Measurements from ENCODE around the gene BIRC3. TPM values are rescaled to one million over a fixed set of nuclear protein-coding genes. Genes with fewer than 3 reads are reported as not detected.
"Not testable (repeated sequence)": the region's sequence is repeated elsewhere in the genome, so short reads cannot be mapped to it uniquely, and the experiment has no call there.

BIRC3 gene
- total RNA-seq, 1 experiment from 2014 or later, result 12.6 TPM

- in situ Hi-C loops (cut with HindIII; ENCODE audit: low pct_unique_long_range_greater_than_20kb, low sequenced_read_pairs), result no loop called here
- no peak for DNase-seq (ENCODE audit: low read depth)
Observed at GRCh38 chr11:102292933-102293332, 24.4 kb upstream of the BIRC3 start.

- in situ Hi-C loops (cut with HindIII; ENCODE audit: low pct_unique_long_range_greater_than_20kb, low sequenced_read_pairs), result no loop called here
Observed at GRCh38 chr11:102293873-102294601, 23.2 kb upstream of the BIRC3 start.

GRCh38 chr11:102295045-102295444 is 22.2 kb upstream of the BIRC3 start:
- no peak for DNase-seq (ENCODE audit: low read depth)
- in situ Hi-C loops (cut with HindIII; ENCODE audit: low pct_unique_long_range_greater_than_20kb, low sequenced_read_pairs), result no loop called here

More at GRCh38 chr11:102293873-102294601, 23.2 kb upstream of the BIRC3 start:
- DNase-seq (ENCODE audit: low read depth), result no peak

- DNase-seq (ENCODE audit: low read depth); in situ Hi-C loops (cut with HindIII; ENCODE audit: low pct_unique_long_range_greater_than_20kb, low sequenced_read_pairs): not testable (repeated sequence)
Observed at GRCh38 chr11:102296757-102297156, 20.5 kb upstream of the BIRC3 start.

GRCh38 chr11:102300837-102301236 is 16.4 kb upstream of the BIRC3 start:
- in situ Hi-C loops (cut with HindIII; ENCODE audit: low pct_unique_long_range_greater_than_20kb, low sequenced_read_pairs); DNase-seq (ENCODE audit: low read depth): not testable (repeated sequence)

GRCh38 chr11:102302241-102302640 is 15.0 kb upstream of the BIRC3 start:
- in situ Hi-C loops (cut with HindIII; ENCODE audit: low pct_unique_long_range_greater_than_20kb, low sequenced_read_pairs), result no loop called here

GRCh38 chr11:102304686-102305085 is 12.6 kb upstream of the BIRC3 start:
- in situ Hi-C loops (cut with HindIII; ENCODE audit: low pct_unique_long_range_greater_than_20kb, low sequenced_read_pairs), result no loop called here
- no peak for DNase-seq (ENCODE audit: low read depth)

More at GRCh38 chr11:102302241-102302640, 15.0 kb upstream of the BIRC3 start:
- DNase-seq (ENCODE audit: low read depth), result no peak

GRCh38 chr11:102305352-102306047 is 11.8 kb upstream of the BIRC3 start:
- in situ Hi-C loops (cut with HindIII; ENCODE audit: low pct_unique_long_range_greater_than_20kb, low sequenced_read_pairs), result no loop called here
- no peak for DNase-seq (ENCODE audit: low read depth)

- in situ Hi-C loops (cut with HindIII; ENCODE audit: low pct_unique_long_range_greater_than_20kb, low sequenced_read_pairs), result no loop called here
- peak; percentile 61 for DNase-seq (ENCODE audit: low read depth)
Observed at GRCh38 chr11:102306048-102306597, 11.2 kb upstream of the BIRC3 start.

- in situ Hi-C loops (cut with HindIII; ENCODE audit: low pct_unique_long_range_greater_than_20kb, low sequenced_read_pairs), result no loop called here
- no peak for DNase-seq (ENCODE audit: low read depth)
Observed at GRCh38 chr11:102306817-102307726, 10.2 kb upstream of the BIRC3 start.

- in situ Hi-C loops (cut with HindIII; ENCODE audit: low pct_unique_long_range_greater_than_20kb, low sequenced_read_pairs), result no loop called here
- DNase-seq (ENCODE audit: low read depth), result no peak
Observed at GRCh38 chr11:102307727-102308038, 9.6 kb upstream of the BIRC3 start.

- in situ Hi-C loops (cut with HindIII; ENCODE audit: low pct_unique_long_range_greater_than_20kb, low sequenced_read_pairs), result no loop called here
- no peak for DNase-seq (ENCODE audit: low read depth)
Observed at GRCh38 chr11:102309621-102310541, 7.4 kb upstream of the BIRC3 start.

- in situ Hi-C loops (cut with HindIII; ENCODE audit: low pct_unique_long_range_greater_than_20kb, low sequenced_read_pairs), result no loop called here
- no peak for DNase-seq (ENCODE audit: low read depth)
Observed at GRCh38 chr11:102312667-102313066, 4.6 kb upstream of the BIRC3 start.

- in situ Hi-C loops (cut with HindIII; ENCODE audit: low pct_unique_long_range_greater_than_20kb, low sequenced_read_pairs), result no loop called here
- peak; percentile 44 for DNase-seq (ENCODE audit: low read depth)
Observed at GRCh38 chr11:102313238-102313940, 3.9 kb upstream of the BIRC3 start.

- in situ Hi-C loops (cut with HindIII; ENCODE audit: low pct_unique_long_range_greater_than_20kb, low sequenced_read_pairs), result no loop called here
- DNase-seq (ENCODE audit: low read depth), result no peak
Observed at GRCh38 chr11:102314784-102315183, 2.5 kb upstream of the BIRC3 start.

GRCh38 chr11:102316346-102316904 is 859 bp upstream of the BIRC3 start:
- DNase-seq (ENCODE audit: low read depth), result no peak
- in situ Hi-C loops (cut with HindIII; ENCODE audit: low pct_unique_long_range_greater_than_20kb, low sequenced_read_pairs), result no loop called here

- DNase-seq (ENCODE audit: low read depth), result no peak
- in situ Hi-C loops (cut with HindIII; ENCODE audit: low pct_unique_long_range_greater_than_20kb, low sequenced_read_pairs), result no loop called here
Observed at GRCh38 chr11:102317768-102318103, 452 bp downstream of the BIRC3 start.
